ENCODE measurements around the gene DCDC2C. TPM values are rescaled to one million over a fixed set of nuclear protein-coding genes. Genes with fewer than 3 reads are reported as not detected.

DCDC2C gene
- total RNA-seq, 1 donor from 2014 or later = not detected

DNA sequence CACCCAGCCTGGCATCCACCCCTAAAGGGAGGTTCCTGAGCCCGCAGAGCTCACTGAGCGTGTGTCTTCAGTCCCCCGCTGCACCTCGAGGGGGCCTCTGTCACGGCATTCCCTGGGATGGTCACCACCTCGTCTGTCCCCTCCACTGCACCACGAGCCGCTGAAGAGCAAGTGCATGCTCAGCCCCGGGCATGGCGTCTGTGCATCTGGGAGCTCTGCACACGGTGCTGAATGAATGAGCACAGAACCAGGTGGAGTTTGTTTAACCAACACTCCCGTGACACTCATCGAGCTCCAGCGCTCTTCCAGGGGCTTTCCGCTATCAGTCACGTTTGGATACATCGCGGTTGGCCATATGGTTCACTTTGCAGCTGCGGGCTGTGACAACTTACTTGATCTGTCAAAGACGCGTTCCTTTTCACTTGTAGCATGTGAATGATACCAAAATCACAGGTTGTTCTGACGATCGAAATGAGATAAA is 36.2 kb upstream of the DCDC2C start:
- TF ChIP-seq, protein P1, sequence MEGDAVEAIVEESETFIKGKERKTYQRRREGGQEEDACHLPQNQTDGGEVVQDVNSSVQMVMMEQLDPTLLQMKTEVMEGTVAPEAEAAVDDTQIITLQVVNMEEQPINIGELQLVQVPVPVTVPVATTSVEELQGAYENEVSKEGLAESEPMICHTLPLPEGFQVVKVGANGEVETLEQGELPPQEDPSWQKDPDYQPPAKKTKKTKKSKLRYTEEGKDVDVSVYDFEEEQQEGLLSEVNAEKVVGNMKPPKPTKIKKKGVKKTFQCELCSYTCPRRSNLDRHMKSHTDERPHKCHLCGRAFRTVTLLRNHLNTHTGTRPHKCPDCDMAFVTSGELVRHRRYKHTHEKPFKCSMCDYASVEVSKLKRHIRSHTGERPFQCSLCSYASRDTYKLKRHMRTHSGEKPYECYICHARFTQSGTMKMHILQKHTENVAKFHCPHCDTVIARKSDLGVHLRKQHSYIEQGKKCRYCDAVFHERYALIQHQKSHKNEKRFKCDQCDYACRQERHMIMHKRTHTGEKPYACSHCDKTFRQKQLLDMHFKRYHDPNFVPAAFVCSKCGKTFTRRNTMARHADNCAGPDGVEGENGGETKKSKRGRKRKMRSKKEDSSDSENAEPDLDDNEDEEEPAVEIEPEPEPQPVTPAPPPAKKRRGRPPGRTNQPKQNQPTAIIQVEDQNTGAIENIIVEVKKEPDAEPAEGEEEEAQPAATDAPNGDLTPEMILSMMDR (IDR thresholded peaks at IDR 0.05; ENCODE audit: unreplicated experiment) = no peak
- Mint-ChIP-seq H3K4me3 (ENCODE audit: low read depth) (no peak overlapping the region), H3K36me3 (ENCODE audit: insufficient read depth) (no peaks in the 10 kb centered on the region), H3K9me3 (ENCODE audit: low read depth) (no peaks in the 10 kb centered on the region), H3K4me1 (ENCODE audit: low read depth) (peaks cover 6% of the 10 kb centered on the region), H3K27ac (peak overlapping the region; percentile 82), H3K27me3 (no peaks in the 10 kb centered on the region)
- DNase-seq (ENCODE audit: low spot score, unreplicated experiment) = no peak

DNA sequence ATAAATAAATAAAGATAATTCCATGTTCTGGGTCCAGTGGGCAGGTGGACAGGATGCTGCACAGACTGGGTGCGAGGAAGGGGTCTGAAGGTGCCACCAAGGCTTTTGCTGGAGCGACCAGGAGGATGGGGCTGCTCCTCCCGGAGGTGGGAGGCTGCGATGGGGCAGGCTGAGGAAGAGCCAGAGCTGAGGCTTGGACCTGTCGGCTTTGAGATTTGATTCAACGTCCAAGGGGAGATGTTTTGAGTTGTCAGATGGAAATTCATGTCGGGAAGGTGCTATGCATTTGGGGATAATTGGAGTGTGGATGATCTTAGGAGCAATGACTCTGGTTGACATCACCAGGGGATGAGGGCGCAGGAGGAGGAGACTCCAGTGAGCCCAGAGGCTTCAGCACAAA is 33.7 kb upstream of the DCDC2C start:
- TF ChIP-seq, protein P1 (IDR thresholded peaks at IDR 0.05; ENCODE audit: unreplicated experiment) = no peak
- no peaks in the 10 kb centered on the region for H3K9me3 Mint-ChIP-seq (ENCODE audit: low read depth)
- H3K4me3 Mint-ChIP-seq (ENCODE audit: low read depth) = no peak overlapping the region

DNA sequence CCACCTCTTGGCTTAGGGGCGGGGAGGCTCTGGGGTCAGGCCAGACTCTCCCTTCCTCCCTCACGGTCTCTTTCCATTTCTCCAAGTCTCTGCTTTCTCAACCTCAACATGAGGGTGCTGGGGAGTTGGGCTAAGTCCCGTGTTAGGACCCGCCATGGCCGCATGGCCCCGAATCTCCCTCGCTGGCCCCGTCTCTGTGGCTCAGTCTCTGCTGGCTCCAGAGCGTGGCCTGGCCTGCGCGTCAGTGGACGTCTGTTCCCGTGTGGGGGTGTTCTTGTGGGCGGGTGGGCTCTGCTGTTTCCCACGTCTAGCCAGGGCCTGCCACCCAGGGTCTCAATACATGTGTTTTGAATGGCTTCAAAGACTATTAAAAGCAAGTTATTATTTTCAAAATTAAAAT is 33.0 kb upstream of the DCDC2C start:
- no peaks in the 10 kb centered on the region for H3K36me3 Mint-ChIP-seq (ENCODE audit: insufficient read depth)
- no peak overlapping the region for H3K4me3 Mint-ChIP-seq (ENCODE audit: low read depth)
- TF ChIP-seq, protein P1 (IDR thresholded peaks at IDR 0.05; ENCODE audit: unreplicated experiment) = no peak
- no peaks in the 10 kb centered on the region for H3K9me3 Mint-ChIP-seq (ENCODE audit: low read depth)
- peaks cover 5% of the 10 kb centered on the region for H3K27me3 Mint-ChIP-seq
- no peak for DNase-seq (ENCODE audit: low spot score, unreplicated experiment)
- H3K27ac Mint-ChIP-seq = no peak overlapping the region
- H3K4me1 Mint-ChIP-seq (ENCODE audit: low read depth) = peaks cover 3% of the 10 kb centered on the region

More for the DNA sequence above, 33.7 kb upstream of the DCDC2C start:
- Mint-ChIP-seq H3K27me3 (peaks cover 5% of the 10 kb centered on the region), H3K4me1 (ENCODE audit: low read depth) (peaks cover 3% of the 10 kb centered on the region), H3K36me3 (ENCODE audit: insufficient read depth) (no peaks in the 10 kb centered on the region), H3K27ac (no peak overlapping the region)
- DNase-seq (ENCODE audit: low spot score, unreplicated experiment) = no peak

DNA sequence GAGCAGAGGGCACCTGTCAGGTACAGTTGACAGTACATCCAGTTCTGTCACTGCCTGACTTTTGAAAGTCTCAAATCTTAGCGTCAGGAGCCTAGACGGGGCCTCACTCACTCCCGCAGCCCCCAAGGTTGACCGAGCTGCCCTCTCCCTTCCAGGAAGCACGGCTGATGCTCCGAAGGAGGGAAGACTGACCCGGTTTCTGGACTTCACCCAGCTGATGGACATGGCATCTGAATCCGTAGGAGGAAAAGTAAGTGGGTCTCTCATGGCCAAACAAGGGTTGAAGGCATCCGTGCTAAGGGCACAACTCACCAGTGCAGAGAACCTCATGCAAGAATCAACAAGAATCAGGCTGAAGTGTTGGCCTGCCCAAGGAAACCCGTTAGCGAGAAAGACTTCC is 32.4 kb upstream of the DCDC2C start:
- DNase-seq (ENCODE audit: low spot score, unreplicated experiment) = no peak

DNA sequence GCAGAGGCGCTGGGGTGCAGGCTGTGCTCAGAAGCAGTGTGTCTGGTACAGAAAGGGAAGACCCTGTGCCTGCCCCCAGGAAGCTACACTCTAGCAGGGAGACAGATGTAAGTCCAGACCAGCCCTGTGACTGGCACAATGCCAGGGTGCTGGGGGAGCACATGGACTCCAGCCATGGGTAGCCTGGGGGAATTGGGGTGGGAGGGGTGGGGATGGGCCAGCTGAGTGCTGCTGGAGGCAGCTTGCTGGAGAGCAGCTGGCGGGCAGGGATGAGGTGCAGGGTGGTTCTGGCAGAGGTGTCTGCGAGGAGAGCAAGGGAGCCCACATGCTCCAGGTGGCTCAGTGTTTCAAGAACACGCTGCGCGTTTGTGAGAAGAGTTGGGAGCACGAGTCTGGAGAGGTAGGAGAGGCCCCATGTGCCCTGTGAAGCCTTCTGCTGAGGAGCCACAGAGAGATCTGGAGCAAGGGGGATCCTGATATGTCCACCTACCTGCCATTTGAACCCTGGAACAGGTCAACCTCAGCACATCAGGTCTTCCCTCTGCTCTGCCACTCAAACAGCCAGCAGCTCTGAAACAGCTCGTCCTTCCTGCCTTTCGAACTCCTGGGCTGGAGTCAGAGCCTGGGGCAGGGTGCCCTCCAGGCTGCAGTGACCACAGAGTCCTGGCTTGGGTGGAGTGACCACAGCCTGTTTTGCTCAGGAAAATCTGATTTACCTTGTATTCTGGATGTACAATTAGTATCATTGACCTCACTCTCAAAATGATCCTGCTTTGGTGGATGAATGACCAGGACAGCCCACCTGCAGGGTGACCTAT is 30.3 kb upstream of the DCDC2C start:
- peaks cover 13% of the 10 kb centered on the region for H3K27me3 Mint-ChIP-seq

More for the DNA sequence above, 32.4 kb upstream of the DCDC2C start:
- H3K4me3 Mint-ChIP-seq (ENCODE audit: low read depth) = no peak overlapping the region
- no peak overlapping the region for H3K27ac Mint-ChIP-seq
- H3K36me3 Mint-ChIP-seq (ENCODE audit: insufficient read depth) = no peaks in the 10 kb centered on the region
- H3K9me3 Mint-ChIP-seq (ENCODE audit: low read depth) = no peaks in the 10 kb centered on the region
- H3K27me3 Mint-ChIP-seq = peaks cover 5% of the 10 kb centered on the region
- H3K4me1 Mint-ChIP-seq (ENCODE audit: low read depth) = peaks cover 3% of the 10 kb centered on the region
- TF ChIP-seq, protein P1 (IDR thresholded peaks at IDR 0.05; ENCODE audit: unreplicated experiment) = no peak

More for the DNA sequence above, 30.3 kb upstream of the DCDC2C start:
- Mint-ChIP-seq H3K27ac (no peak overlapping the region), H3K4me1 (ENCODE audit: low read depth) (no peaks in the 10 kb centered on the region), H3K9me3 (ENCODE audit: low read depth) (no peaks in the 10 kb centered on the region), H3K4me3 (ENCODE audit: low read depth) (no peak overlapping the region), H3K36me3 (ENCODE audit: insufficient read depth) (no peaks in the 10 kb centered on the region)
- DNase-seq (ENCODE audit: low spot score, unreplicated experiment) = no peak
- TF ChIP-seq, protein P1 (IDR thresholded peaks at IDR 0.05; ENCODE audit: unreplicated experiment) = no peak
